Activated T-cell treated with anti-CD3 and anti-CD28 coated beads for 1 hour (primary cell): ENCODE results near the gene MAP4K4.

Source experiments
- DNase-seq: peaks from one replicate; pipeline ENCODE4 v3.0.0-alpha.2; 2020; ENCODE audit warnings: low read depth

The MAP4K4 gene

DNA sequence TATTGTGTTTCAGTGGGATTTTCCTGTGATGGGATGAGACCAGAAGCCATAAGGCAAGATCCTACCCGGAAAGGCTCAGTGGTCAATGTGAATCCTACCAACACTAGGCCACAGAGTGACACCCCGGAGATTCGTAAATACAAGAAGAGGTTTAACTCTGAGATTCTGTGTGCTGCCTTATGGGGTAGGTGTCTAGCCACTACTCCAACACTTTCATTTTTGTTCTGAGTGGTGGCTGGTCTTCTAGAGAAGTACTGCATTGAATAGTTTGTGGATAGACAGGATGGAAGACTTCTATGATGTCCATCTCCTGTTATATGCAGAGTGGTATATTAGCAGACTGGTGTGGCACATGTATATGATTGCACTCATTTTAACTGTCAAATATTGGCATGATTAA, 176.6 kb downstream of the MAP4K4 start:
- no peak for DNase-seq

DNA sequence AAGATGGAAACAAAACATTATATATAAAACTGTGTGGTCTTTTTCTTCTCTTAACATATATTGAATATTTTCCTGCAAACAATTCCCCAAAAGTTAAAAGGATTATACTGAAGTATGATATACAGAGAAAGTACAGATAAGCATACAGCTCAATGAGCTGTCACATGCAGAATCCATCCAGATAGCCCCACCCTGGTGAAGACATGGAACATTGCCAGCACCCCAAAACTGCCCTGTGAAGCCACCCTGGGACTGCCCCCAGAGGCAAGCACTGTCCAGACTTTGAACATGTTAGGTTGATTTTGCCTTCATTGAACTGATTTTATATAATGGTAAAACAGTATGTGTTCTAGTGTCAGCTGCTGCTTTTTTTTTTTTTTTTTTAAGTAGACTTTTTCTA, 182.0 kb downstream of the MAP4K4 start:
- DNase-seq: no peak

DNA sequence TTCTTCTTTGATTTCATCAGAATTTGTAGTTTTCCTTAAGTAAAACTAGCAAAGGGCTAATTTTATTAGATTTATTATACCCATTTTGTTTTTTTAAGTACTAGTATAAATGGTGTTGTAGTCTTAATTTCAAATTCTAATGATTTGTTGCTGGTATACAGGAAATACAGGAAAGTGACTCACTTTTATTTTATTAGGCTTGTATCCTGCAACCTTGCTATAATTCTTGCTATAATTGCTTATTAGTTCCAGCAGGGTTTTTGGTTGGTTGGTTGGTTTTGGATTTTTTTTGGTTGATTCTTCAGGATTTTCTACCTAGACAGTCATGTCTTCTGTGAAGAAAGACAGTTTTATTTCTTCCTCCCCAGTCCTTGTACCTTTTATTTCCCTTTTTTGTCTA, 183.6 kb downstream of the MAP4K4 start:
- DNase-seq: no peak

DNA sequence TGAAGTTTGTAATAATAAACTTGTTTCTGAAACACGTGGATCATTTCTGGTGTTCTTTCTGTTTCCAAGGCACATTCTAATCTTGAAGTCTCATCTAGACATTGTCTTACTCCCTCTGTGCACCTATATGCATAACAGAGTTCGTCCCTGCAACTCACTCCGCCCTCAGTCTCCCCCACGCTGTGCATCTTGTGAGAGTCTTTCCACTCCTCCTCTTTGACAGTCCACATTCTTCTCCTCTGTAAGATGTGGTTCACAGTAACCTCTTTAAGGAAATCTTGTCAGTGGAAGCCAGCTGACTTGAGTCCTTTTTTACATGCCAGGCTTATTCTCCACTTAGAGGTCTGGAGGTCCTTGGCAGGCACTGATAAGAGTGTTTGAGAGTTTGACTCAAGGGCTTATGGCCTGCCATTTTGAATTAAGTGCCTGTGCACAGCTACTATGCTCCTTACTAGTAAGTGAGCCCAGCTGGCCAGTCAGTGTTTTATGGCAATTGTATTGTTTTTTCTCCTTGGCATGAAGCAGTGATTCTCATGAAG, 185.3 kb downstream of the MAP4K4 start:
- DNase-seq: no peak

DNA sequence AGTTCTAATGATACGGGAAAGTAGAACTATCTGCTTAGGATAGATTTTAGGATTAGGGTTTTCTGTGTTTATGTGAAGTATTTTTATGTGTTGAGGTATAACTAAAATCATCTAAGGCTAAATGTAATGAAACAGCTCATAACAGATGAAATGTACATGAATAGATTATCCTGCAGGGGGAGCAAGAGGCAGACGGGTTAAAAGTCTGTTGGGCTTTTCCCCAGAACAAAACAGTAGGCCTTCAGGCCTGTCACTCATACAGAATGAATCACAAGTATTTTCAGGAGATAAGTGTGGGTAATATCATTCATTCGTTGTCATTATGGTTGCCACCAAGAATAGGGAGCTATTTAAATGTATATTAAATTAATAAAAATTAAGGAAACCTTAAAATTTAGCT, 186.4 kb downstream of the MAP4K4 start:
- no peak for DNase-seq

DNA sequence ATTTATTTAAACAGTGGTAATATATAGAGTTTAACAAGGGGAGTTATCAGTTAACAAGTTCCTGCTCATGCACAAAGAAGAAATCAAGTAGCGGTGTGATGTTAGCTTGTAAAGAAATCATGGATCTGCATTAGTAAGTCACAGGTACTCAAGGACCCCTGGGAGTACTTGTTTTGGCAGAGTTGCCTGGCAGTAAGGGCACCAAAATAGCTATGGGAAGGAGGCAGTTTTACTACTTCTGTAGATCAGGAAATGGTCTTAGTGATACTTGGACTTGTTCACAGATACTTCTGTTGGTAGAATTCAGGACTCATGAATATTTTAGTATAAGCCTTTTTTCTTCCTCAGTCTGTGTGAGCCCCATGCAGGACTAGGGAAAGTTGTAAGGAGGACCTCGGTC, 186.9 kb downstream of the MAP4K4 start:
- no peak for DNase-seq

DNA sequence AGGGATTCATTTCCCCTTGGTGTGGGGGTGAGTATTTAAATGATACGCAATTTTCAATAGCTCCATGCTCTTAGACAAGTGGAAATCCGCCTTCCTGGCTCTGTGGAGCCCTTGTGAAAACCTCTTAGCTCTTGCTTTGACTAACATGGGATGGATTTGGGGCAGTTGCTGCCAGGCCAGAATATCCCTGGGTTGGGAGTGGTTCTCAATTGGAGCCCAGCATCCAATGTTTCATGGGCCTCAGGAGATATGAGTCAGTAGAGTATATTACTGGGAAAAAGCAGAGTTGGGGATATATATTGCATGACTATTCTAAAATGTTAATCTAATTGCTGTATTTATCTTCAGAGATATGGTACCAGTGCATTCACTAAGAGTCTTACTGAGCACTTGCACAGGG, 189.8 kb downstream of the MAP4K4 start:
- no peak for DNase-seq

DNA sequence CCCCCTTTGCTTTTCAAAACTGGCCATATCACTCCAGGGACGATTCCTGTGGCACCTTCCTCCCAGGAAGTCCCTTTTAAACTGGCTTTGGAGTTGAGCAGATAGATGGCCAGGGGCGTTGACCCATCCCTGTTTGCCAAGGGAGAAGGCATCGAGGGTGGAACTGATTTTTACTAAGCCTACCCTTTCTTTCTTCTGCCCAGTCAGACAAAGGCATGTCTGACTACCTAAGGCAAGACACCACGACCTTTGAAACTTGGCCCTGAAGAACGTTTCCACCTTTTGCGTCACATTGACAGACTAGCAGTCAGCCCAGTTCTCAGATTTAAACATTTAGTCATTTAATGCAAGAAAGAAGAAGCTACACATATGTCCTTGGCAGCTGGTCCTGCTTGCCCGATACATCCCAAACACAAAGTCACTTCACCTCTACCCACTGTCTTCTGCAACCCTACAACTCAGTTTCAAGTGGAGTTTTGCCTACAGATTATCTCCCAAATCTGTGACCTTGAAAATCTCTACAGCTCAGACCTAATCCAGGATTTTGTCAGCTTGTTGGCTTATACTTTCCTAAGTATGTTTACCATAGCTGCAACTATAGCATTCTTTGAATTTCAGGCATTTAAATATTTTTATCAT, 192.1 kb downstream of the MAP4K4 start:
- DNase-seq: no peak

DNA sequence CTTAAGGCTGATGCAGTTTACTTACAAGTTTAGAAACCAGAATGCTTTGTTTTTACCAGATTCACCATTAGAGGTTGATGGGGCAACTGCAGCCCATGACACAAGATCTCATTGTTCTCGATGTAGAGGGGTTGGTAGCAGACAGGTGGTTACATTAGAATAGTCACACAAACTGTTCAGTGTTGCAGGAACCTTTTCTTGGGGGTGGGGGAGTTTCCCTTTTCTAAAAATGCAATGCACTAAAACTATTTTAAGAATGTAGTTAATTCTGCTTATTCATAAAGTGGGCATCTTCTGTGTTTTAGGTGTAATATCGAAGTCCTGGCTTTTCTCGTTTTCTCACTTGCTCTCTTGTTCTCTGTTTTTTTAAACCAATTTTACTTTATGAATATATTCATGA, 194.9 kb downstream of the MAP4K4 start:
- no peak for DNase-seq

DNA sequence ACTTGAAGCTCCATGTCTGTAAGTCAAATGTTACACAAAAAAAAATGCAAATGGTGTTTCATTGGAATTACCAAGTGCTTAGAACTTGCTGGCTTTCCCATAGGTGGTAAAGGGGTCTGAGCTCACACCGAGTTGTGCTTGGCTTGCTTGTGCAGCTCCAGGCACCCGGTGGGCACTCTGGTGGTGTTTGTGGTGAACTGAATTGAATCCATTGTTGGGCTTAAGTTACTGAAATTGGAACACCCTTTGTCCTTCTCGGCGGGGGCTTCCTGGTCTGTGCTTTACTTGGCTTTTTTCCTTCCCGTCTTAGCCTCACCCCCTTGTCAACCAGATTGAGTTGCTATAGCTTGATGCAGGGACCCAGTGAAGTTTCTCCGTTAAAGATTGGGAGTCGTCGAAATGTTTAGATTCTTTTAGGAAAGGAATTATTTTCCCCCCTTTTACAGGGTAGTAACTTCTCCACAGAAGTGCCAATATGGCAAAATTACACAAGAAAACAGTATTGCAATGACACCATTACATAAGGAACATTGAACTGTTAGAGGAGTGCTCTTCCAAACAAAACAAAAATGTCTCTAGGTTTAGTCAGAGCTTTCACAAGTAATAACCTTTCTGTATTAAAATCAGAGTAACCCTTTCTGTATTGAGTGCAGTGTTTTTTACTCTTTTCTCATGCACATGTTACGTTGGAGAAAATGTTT, 196.3 kb downstream of the MAP4K4 start:
- no peak for DNase-seq

DNA sequence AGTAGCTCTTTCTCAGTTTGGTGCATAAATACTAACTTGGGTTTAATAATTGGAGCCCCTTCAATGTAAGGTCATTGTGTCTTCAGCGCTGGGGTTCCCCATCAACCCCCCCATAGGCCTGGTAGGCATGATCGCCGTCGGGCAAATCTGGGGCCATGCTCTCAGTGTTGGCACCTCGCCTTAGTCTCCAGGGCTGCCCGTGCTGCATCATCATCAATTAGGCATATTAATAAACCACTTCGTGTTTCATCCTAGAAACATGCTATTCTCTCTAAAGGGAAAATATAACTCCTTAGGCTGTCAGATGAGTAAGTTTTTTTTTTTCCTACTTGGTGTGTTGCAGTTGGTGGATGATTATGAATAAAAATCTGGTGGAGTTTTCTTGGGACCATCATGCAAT, 197.5 kb downstream of the MAP4K4 start:
- DNase-seq: no peak

DNA sequence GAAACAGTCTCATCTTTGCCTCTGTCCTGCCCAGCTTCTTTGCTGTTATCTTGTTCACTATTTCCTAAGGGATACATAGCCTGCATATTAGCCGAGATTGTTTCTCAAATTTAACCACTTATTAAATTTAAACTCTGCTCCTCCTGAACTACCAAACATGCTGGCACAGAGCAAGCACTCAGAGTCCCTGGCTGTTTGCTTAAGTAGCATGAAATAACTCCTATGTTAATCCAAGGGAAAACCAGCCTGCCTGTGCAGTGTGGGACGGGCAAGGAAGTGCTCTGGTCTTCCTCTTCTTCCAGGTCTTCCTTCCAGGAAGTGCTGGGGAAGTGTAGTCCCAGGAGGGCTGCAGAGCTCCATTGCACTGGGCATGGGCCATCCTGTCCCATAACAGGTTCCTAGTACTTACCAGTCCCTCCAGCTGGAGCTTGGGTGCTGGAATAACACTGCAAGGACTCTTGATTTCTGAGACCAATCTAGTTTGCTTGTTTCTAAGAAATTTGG, 198.4 kb downstream of the MAP4K4 start:
- no peak for DNase-seq

DNA sequence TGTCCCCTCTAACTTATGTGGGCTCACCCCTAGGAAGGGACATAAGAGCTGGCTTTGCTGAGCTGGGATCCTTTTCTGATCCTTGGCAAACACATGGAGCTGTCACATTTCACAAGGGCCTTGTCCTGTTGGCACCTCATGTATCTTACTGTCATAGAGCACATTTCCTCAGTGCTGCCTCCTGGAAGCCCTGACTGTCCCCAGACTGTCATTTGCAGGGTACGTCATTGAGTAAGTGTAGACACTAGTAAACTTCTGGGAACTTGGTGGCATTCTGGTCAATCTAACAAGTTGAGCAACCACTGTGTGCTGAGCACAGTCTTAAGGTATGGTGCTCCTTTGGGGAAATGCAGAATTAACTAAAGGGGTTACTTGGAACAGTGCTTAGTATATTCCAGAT, 199.8 kb downstream of the MAP4K4 start:
- DNase-seq: no peak

DNA sequence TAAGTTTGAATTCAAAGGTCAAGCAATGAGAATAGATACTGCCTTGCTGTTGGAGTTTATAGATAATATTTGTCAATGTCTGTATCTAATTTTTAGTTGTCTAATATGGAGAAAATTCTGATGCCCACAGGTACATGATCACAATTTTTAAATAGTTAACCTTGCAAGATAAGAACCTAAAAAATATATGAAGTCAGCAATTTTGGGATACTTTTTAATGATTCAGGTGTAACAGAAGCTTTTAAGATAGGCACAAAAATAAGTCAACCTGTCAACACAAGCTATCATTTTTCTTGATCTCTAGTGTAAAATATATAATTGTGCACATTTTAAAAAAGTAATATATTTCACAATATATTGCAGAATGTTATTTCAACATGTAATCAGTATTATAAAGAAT, 201.8 kb downstream of the MAP4K4 start:
- DNase-seq: no peak

DNA sequence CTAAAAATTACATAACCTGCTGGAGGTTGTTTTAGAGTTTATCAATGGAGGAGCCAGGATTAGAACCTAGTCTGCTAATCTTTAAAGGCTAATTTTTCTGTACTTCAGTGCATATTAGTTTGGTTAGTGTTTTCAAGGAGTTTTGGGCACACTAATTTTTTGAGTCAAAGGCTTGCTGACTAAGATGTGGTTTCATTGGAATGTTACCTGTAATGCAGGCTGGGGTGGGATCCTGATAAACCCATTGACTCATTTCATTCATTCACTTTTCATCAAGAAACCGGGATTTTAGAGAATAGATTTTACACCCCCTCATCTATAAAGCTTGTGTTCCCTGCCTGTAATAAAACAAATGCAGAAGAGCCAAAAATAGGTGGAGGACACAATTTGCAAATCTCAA, 202.4 kb downstream of the MAP4K4 start:
- DNase-seq: no peak

DNA sequence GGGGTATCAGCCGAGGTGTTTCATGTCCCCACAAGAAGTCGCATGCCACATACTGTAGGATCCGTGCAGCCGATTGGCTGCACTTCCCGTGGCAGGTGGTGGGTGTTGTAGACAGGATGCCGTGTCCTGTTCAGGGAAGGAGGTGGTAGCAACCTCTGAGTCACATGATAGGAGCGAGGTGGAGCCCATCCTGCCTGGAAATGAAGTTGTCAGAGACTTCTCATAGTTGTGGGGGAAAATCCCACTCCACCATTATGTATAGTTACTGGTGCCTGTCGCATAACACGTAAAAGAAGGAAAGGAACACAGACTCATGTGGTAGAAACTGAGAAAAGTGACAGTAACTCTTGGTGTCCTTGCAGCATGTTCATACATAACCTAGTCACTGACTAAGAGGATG, 202.9 kb downstream of the MAP4K4 start:
- DNase-seq: no peak

DNA sequence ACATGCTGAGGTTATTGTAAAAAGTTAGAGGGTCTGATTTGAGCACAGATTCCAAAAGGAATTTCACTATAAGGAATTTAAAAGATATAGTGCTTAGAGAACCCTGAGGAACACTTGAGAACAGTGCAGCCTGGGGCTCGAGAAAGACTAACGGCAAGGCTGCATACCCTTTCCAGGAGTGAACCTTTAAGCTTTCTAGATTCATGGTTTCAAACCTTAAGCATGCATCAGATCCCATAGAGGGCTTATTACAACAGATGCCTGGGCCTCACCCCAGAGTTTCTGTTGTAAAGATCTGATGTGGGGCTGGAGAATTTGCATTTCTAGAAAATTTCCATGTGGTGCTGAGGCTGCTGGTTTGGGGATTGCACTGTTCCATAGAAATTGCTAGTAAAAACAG, 203.7 kb downstream of the MAP4K4 start:
- DNase-seq: no peak

DNA sequence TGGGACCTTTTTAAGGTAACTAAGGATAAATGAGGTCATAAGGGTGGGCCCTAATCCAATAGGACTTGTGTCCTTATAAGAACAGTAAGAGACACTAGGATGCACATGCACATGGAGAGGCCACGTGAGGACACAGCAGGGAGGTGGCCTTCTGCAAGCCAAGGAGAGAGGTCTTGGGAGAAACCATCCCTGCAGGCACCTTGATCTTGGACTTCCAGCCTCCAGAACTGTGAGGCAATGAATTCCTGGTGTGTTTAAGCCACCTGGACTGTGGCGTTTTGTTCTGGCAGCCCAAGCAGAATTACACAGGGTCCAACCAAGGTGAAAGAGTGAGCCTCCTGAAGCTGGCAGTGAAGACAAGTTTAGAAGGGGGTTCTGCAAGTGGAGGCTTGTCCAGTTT, 204.7 kb downstream of the MAP4K4 start:
- DNase-seq: no peak

DNA sequence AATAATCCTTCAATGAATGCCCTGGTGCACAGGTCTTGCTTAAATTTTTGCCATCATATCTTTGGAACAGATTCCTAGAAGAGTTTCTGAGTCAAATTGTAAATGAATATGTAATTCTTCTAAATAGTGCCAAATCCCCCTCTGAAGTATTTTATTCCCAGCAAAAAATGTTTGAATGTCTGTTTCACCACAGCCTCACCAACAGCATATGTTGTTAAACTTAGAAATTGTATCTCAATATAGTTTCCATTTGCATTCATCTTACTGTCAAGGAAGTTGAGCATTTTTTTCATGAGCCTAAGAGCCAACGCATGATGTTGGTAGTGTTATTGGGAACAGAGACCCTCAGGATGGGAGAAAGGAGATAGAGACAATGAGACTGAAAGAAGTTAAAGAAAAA, 207.4 kb downstream of the MAP4K4 start:
- no peak for DNase-seq

DNA sequence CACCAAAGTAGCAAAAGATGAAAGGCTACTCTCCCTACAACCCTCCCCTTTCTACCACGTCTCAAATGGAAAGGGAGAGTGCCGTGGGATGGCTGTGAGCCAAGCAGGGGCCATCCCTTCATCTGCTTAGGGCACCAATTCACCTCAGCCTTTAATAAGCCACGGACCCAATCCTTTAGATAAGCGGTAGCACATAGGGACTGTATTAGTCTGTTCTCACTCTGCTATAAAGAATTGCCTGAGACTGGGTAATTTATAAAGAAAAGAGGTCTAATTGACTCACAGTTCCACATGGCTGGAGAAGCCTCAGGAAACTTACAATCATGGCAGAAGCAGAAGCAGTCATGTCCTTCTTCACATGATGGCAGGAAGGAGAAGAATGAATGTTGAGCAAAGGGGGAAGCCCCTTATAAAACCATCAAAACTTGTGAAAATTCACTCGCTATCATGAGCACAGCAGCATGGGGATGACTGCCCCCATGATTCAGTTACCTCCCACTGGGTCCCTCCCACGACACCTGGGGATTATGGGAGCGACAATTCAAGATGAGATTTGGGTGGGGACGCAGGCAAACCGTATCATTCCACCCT, 208.3 kb downstream of the MAP4K4 start:
- no peak for DNase-seq

DNA sequence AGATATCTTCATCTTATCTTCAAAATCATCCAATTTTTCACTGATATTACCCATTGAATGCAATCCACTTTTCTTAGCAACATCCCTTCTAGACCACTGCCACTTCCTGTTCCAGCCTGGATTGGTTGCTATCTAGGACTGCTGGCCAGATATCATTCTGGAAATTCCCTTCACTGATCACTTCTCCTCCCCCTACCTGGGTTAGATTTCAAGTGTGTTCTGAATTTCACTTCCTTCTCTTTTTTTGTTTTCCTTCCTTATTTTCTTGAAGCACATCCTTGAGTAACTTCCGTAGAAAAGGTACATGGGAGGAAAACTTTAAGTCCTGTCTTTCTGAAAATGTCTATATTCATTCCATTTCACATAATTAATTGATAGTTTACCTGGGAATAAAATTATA, 212.3 kb downstream of the MAP4K4 start:
- no peak for DNase-seq

DNA sequence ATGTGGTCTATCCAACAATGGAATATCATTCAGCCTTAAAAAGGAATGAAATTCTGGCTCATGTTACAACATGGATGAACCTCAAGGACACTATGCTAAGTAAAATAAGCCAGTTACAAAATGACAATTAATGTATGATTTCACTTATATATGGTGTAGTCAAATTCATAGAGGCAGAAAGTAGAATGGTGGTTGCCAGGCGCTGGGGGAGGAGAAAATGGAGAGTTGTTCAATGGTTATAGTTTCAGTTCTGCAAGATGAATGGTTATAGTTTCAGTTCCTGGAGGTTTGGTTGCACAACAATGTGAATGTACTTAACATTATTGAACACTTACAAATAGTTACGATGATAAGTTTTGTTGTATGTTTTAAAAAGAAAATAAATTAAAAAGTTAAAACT, 215.0 kb downstream of the MAP4K4 start:
- DNase-seq: no peak

DNA sequence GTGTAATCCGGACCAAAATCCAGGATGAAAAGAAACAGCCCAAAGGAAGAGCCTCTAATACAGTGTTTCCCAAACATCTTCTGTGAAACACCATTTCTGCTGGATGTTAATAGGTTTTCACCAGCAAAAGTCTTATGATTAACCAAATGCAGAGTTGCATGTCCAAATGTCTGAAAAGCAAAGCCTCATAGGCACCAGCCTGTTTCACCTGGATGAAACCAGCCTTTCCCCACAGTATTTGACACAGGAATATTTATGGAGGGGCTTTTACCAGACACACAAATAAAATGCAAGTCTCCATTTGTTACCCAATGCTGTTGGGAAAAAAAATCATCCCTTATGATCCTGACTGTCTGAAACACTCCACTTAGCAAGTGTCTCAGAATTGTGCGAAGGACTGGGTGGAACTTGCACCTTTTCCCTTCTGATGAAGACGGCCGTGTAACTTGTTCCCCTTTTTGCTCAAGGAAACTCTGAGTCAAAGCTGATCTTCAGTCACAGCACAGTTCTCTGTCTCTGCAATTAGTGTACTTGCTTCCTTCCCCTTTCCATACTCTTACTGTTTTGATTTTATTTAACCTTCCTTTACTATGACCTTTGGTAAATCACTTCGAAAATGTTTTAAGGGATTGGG, 223.9 kb downstream of the MAP4K4 start:
- DNase-seq: no peak
